ENCODE data around the gene PRMT1. TPM values are rescaled to one million over a fixed set of nuclear protein-coding genes. Genes with fewer than 3 reads are reported as not detected.

PRMT1 gene
- total and polyA plus RNA-seq, 2 donors (not counting 1 experiment from before 2014, with no cell fraction given): 184 to 298 TPM

GRCh38 chr19:49689133-49690078 lies 12.3 kb downstream of the PRMT1 start, which contains the start of gene ADM5:
Gene ADM5, plus strand, starts transcription at chr19:49689594. Its CDS starts 244 bp downstream, at chr19:49689838.
- Histone ChIP-seq H2AFZ (ENCODE audit: low read length) (peak within 1 kb of the TSS; percentile 61), H3K9me3 (ENCODE audit: control insufficient read depth, insufficient read depth, low read depth, low read length) (no peaks in the 10 kb centered on the region), H4K20me1 (ENCODE audit: control insufficient read depth, extremely low read depth, insufficient read depth, low read length) (no peaks in the 10 kb centered on the region), H3K79me2 (ENCODE audit: control insufficient read depth, insufficient read depth, low read length) (no peaks in the 10 kb centered on the region), H3K9ac (ENCODE audit: insufficient read depth, low read length) (no peak within 1 kb of the TSS), H3K27me3 (ENCODE audit: control insufficient read depth, insufficient read depth, low read length) (no peaks in the 10 kb centered on the region), H3K27ac (ENCODE audit: insufficient read depth, low read length) (peak within 1 kb of the TSS; percentile 61), H3K4me2 (ENCODE audit: extremely low read depth, insufficient read depth, low read length) (peak within 1 kb of the TSS; percentile 100), H3K36me3 (ENCODE audit: control insufficient read depth, insufficient read depth, low read length) (peaks cover 17% of the 10 kb centered on the region), H3K4me1 (ENCODE audit: control insufficient read depth, extremely low read depth, insufficient read depth, low read length) (peaks cover 5% of the 10 kb centered on the region), H3K4me3 (replicated peaks in 1 of 4; ENCODE audit: control extremely low read depth in 1 of 4, insufficient read depth in 1 of 4, low read depth in 3 of 4, low read length in 4 of 4) (peak within 1 kb of the TSS; percentile 43 to 69 (median 64))
- no peak for DNase-seq (ENCODE audit: low read depth in 2 of 2)
- TF ChIP-seq CTCF (conservative IDR thresholded peaks at IDR 0.05 in 1 of 2, IDR thresholded peaks at IDR 0.05 in 1 of 2; ENCODE audit: low read depth in 1 of 2, low read length in 2 of 2) (peak; percentile 47 to 63), EZH2 (IDR thresholded peaks at IDR 0.05; ENCODE audit: low read length, missing control alignments) (no peak)

- Histone ChIP-seq H3K36me3 (ENCODE audit: control insufficient read depth, insufficient read depth, low read length) (peaks cover 11% of the 10 kb centered on the region), H3K79me2 (ENCODE audit: control insufficient read depth, insufficient read depth, low read length) (no peaks in the 10 kb centered on the region), H3K27ac (ENCODE audit: insufficient read depth, low read length) (peak overlapping the region; percentile 61), H3K4me2 (ENCODE audit: extremely low read depth, insufficient read depth, low read length) (peak overlapping the region; percentile 100), H3K4me1 (ENCODE audit: control insufficient read depth, extremely low read depth, insufficient read depth, low read length) (peaks cover 5% of the 10 kb centered on the region), H3K9ac (ENCODE audit: insufficient read depth, low read length) (no peak overlapping the region), H3K9me3 (ENCODE audit: control insufficient read depth, insufficient read depth, low read depth, low read length) (no peaks in the 10 kb centered on the region), H3K27me3 (ENCODE audit: control insufficient read depth, insufficient read depth, low read length) (no peaks in the 10 kb centered on the region), H3K4me3 (replicated peaks in 1 of 4; ENCODE audit: control extremely low read depth in 1 of 4, insufficient read depth in 1 of 4, low read depth in 3 of 4, low read length in 4 of 4) (peak overlapping the region; percentile 43 to 69 (median 64)), H4K20me1 (ENCODE audit: control insufficient read depth, extremely low read depth, insufficient read depth, low read length) (no peaks in the 10 kb centered on the region), H2AFZ (ENCODE audit: low read length) (peak overlapping the region; percentile 61)
- TF ChIP-seq CTCF (conservative IDR thresholded peaks at IDR 0.05 in 1 of 2, IDR thresholded peaks at IDR 0.05 in 1 of 2; ENCODE audit: low read depth in 1 of 2, low read length in 2 of 2) (no peak), EZH2 (IDR thresholded peaks at IDR 0.05; ENCODE audit: low read length, missing control alignments) (no peak)
- no peak for DNase-seq (ENCODE audit: low read depth in 2 of 2)
These were observed 13.1 kb downstream of the PRMT1 start for GRCh38 chr19:49690079-49690655.

GRCh38 chr19:49690656-49691242 lies 13.7 kb downstream of the PRMT1 start, which contains the start of gene CPT1C:
Gene CPT1C, plus strand, starts transcription at chr19:49691116. Its CDS starts 1,137 bp downstream, at chr19:49692253.
- peaks cover 10% of the 10 kb centered on the region for H3K36me3 ChIP-seq (ENCODE audit: control insufficient read depth, insufficient read depth, low read length)
- DNase-seq (ENCODE audit: low read depth in 2 of 2): peak; percentile 71 to 73
- no peaks in the 10 kb centered on the region for H3K27me3 ChIP-seq (ENCODE audit: control insufficient read depth, insufficient read depth, low read length)
- no peaks in the 10 kb centered on the region for H3K9me3 ChIP-seq (ENCODE audit: control insufficient read depth, insufficient read depth, low read depth, low read length)
- no peaks in the 10 kb centered on the region for H4K20me1 ChIP-seq (ENCODE audit: control insufficient read depth, extremely low read depth, insufficient read depth, low read length)
- peak within 1 kb of the TSS; percentile 61 for H3K27ac ChIP-seq (ENCODE audit: insufficient read depth, low read length)
- no peak for TF ChIP-seq CTCF (conservative IDR thresholded peaks at IDR 0.05 in 1 of 2, IDR thresholded peaks at IDR 0.05 in 1 of 2; ENCODE audit: low read depth in 1 of 2, low read length in 2 of 2)
- no peak for TF ChIP-seq EZH2 (IDR thresholded peaks at IDR 0.05; ENCODE audit: low read length, missing control alignments)
- peak within 1 kb of the TSS; percentile 43 to 69 (median 64) for H3K4me3 ChIP-seq (replicated peaks in 1 of 4; ENCODE audit: control extremely low read depth in 1 of 4, insufficient read depth in 1 of 4, low read depth in 3 of 4, low read length in 4 of 4)
- H3K4me2 ChIP-seq (ENCODE audit: extremely low read depth, insufficient read depth, low read length): peak within 1 kb of the TSS; percentile 100
- no peaks in the 10 kb centered on the region for H3K79me2 ChIP-seq (ENCODE audit: control insufficient read depth, insufficient read depth, low read length)
- H3K4me1 ChIP-seq (ENCODE audit: control insufficient read depth, extremely low read depth, insufficient read depth, low read length): peaks cover 5% of the 10 kb centered on the region
- H2AFZ ChIP-seq (ENCODE audit: low read length): peak within 1 kb of the TSS; percentile 77
- peak within 1 kb of the TSS; percentile 55 for H3K9ac ChIP-seq (ENCODE audit: insufficient read depth, low read length)

Data from fibroblast of lung (primary cell).